Measurements from ENCODE around the gene VRTN.
"Not testable (repeated sequence)": the region's sequence is repeated elsewhere in the genome, so short reads cannot be mapped to it uniquely, and the experiment has no call there.

The VRTN gene

GRCh38 chr14:74348735-74349463 lies 628 bp downstream of the VRTN start:
- no peak for DNase-seq (ENCODE audit: low read depth in 2 of 2, low spot score in 1 of 2)

DNA sequence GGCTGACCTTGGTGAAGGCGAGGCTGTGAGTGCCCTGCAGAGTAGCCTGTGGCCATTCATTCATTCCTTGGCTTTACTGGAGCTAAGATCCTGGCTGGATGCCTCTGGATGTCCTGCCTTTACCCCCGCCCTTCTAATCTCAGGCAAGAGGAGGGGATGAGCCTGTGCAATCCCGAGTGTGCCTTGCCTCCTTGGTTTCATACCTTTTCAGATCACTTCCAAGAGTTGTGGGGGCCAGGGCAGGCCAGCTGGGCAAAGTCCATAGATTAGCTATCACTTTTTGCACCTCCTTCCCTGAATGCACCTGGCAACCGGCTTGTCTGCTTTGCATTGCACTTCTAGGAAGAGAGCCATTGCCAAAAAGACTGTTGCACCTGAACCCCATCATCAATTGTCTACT lies 1.5 kb downstream of the VRTN start:
- no peak for DNase-seq (ENCODE audit: low read depth in 2 of 2, low spot score in 1 of 2)

DNA sequence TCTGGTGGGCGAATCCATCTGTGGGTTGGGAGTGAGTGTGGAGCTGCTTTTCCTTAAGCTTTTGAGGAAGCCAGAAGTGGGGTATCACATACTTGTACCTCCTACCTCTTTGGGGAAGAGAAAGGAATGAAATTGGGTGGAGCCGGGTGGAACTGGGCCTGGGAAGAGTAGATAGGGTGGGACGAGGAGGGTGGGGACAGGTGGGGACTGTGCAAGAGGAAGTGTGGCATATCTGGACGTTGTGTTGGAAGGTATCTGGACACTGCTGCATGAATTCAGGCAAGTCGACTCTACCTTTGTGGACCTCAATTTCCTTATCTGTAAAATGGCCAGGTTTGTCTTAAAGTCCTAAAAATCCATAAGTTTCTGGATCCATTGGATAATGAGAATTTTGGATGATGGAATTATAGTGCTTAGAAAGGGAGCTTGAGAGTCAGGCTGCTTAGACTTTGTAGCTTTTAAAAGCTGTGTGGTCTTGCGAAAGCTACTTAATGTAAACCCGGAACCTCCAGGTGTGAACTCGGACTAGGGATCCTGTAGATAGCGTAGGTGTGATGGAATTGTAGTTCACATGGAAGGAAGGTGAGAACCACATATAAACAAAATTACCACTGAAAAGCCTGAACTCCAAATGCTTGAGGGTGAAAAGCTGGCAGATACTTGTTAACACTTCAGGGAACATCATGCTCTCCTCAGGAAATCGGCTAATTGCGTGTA lies 2.1 kb downstream of the VRTN start:
- no peak for DNase-seq (ENCODE audit: low read depth in 2 of 2, low spot score in 1 of 2)

DNA sequence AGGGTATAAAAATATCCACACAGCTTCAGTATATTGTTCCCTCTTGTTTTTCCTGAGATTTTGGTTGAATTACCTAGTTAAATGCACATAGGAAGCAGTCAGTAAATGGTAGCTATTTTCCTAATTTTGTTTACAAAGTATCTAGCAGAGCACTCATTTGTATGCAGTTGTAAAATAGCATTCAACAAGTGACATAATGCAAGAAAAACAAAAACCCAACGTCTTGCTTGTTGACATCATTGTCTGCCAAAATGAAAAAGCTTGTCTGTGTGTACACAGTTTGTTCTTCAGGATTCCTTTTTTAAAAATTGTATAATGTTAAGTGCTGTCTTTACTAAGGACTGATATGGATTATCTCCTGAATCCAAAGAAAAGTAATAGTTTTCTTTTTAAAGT lies 2.7 kb downstream of the VRTN start:
- DNase-seq (ENCODE audit: low read depth in 2 of 2, low spot score in 1 of 2): no peak

DNA sequence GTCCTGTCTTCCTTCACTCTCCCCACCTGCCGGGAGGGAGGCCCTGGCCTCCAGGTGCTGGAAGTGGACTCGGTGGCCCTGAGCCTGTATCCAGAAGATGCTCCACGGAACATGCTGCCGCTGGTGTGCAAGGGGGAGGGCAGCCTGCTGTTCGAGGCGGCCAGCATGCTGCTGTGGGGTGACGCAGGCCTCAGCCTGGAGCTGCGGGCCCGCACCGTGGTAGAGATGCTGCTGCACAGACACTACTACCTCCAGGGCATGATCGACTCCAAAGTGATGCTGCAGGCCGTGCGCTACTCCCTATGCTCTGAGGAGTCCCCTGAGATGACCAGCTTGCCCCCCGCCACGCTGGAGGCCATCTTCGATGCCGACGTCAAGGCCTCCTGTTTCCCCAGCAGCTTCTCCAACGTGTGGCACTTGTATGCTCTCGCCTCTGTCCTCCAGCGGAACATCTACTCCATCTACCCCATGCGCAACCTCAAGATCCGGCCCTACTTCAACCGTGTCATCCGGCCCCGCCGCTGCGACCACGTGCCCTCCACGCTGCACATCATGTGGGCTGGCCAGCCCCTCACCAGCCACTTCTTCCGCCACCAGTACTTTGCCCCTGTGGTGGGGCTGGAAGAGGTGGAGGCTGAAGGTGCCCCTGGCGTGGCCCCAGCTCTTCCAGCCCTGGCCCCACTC lies 8.8 kb downstream of the VRTN start:
- no peak for DNase-seq (ENCODE audit: low read depth in 2 of 2, low spot score in 1 of 2)

DNA sequence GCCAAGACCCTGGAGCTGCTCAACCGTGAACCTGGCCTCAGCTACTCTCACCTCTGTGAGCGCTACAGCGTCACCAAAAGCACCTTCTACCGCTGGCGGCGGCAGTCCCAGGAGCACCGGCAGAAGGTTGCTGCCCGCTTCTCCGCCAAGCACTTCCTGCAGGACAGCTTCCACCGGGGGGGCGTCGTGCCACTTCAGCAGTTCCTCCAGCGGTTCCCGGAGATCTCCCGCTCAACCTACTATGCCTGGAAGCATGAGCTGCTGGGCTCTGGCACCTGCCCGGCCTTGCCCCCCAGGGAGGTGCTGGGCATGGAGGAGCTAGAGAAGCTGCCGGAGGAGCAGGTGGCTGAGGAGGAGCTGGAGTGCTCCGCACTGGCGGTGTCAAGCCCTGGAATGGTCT lies 9.3 kb downstream of the VRTN start:
- DNase-seq (ENCODE audit: low read depth in 2 of 2, low spot score in 1 of 2): no peak

GRCh38 chr14:74358176-74358829 lies 10.0 kb downstream of the VRTN start:
- no peak for DNase-seq (ENCODE audit: low read depth in 2 of 2, low spot score in 1 of 2)

GRCh38 chr14:74360163-74360562 lies 11.9 kb downstream of the VRTN start:
- DNase-seq (ENCODE audit: low read depth in 2 of 2, low spot score in 1 of 2): no peak

GRCh38 chr14:74362361-74362915 lies 14.2 kb downstream of the VRTN start:
- DNase-seq (ENCODE audit: low read depth in 2 of 2, low spot score in 1 of 2): peak; percentile 23 to 48

DNA sequence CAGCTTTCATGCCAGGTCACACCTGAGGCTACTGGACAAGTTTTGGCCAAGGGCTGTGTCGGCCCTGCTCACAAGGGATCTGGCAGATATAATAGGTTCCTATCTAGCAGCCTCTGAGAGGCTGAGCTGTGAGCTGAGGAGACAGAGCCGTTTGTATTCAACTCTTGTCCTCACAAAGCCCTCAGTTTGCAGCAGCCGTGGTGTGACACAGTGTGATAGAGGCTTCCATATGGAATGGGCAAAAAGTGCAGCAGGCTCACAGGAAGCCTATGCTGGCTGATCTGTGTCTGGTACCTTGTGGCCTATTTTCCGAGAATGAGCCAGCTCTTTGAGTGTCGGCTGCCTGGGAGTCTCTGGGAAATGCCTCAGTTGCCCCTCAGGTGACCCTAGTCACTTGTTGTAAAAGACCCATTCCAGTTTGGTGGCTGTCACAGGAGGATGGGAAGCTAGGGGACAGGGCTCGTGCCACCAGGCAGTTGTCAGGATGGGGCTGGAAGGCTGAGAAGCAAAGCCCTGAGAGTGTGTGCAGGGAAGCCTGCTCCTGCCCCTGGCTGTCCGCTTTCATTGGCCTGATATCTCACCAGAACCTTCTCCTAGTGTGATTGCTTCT lies 16.1 kb downstream of the VRTN start:
- DNase-seq (ENCODE audit: low read depth in 2 of 2, low spot score in 1 of 2): no peak

- no peak for DNase-seq (ENCODE audit: low read depth in 2 of 2, low spot score in 1 of 2)
Observed at GRCh38 chr14:74368026-74368425, 19.8 kb downstream of the VRTN start.

GRCh38 chr14:74368441-74368840 lies 20.2 kb downstream of the VRTN start:
- no peak for DNase-seq (ENCODE audit: low read depth in 2 of 2, low spot score in 1 of 2)

DNA sequence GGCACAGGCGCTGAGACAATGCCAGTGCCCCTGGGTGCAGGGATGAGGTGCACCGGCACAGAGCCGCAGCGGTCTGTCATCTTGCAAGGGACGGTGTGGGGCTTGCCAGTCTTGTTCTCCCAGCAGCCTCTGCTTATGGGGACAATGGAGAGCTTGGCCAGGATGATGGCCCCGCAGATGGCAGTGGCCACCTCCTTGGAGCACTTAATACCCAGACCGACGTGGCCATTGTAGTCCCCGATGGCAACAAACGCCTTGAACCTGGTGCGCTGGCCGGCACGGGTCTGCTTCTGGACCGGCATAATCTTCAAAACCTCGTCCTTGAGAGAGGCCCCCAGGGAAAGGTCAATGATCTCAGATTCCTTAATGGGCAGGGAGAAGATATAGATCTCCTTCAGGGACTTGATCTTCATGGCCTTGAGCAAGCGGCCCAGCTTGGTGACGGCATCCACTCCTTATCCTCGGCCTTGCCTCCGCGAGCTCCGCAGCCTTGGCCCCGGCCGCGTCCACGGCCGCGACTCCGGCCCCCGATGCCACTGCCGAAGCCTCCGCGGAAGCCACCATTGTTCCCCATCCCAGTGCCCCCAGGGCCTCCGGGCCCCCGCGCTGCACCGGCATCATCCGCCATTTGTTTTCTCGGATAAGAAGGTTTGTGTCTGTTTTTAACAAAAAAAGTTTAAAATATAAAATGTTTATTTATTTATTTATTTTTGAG lies 29.9 kb downstream of the VRTN start:
- DNase-seq (ENCODE audit: low read depth in 2 of 2, low spot score in 1 of 2): no peak

GRCh38 chr14:74380172-74380571 lies 31.9 kb downstream of the VRTN start:
- no peak for DNase-seq (ENCODE audit: low read depth in 2 of 2, low spot score in 1 of 2)

- no peak for DNase-seq (ENCODE audit: low read depth in 2 of 2, low spot score in 1 of 2)
Observed at GRCh38 chr14:74380845-74381244, 32.6 kb downstream of the VRTN start.

GRCh38 chr14:74381571-74381970 lies 33.3 kb downstream of the VRTN start:
- not testable (repeated sequence) for DNase-seq (ENCODE audit: low read depth in 2 of 2, low spot score in 1 of 2)

GRCh38 chr14:74382231-74382630 lies 34.0 kb downstream of the VRTN start:
- DNase-seq (ENCODE audit: low read depth in 2 of 2, low spot score in 1 of 2): no peak

GRCh38 chr14:74389980-74390379 lies 41.7 kb downstream of the VRTN start:
- no peak for DNase-seq (ENCODE audit: low read depth in 2 of 2, low spot score in 1 of 2)

- DNase-seq (ENCODE audit: low read depth in 2 of 2, low spot score in 1 of 2): not testable (repeated sequence)
Observed at GRCh38 chr14:74390505-74390904, 42.2 kb downstream of the VRTN start.

DNA sequence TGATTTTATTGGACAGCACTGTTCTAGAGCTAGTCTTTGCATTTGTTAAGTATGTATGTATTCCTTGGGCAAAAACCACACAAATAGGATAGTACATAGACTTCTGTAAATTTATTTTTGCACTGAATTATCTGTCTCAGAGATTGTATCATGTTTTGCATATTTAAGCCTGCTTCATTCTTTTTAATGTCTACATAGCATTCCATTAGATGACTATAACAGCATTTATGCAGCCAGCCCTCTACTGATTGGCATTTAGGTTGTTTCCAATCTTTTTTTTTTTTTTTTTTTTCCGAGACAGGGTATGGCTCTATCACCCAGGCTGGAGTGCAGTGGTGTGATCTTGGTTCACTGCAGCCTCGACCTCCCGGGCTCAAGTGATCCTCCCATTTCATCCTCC lies 43.2 kb downstream of the VRTN start:
- no peak for DNase-seq (ENCODE audit: low read depth in 2 of 2, low spot score in 1 of 2)

Measured in stimulated activated CD8-positive, alpha-beta memory T cell treated with anti-CD3 and anti-CD28 coated beads, Interleukin-4, amount 100 ng/mL, for 4 hours (primary cell).